ENCODE measurements around the gene CCDC141. TPM values are rescaled to one million over a fixed set of nuclear protein-coding genes. Genes with fewer than 3 reads are reported as not detected.

The CCDC141 gene
- total RNA-seq, 1 donor from 2014 or later, result not detected

DNA sequence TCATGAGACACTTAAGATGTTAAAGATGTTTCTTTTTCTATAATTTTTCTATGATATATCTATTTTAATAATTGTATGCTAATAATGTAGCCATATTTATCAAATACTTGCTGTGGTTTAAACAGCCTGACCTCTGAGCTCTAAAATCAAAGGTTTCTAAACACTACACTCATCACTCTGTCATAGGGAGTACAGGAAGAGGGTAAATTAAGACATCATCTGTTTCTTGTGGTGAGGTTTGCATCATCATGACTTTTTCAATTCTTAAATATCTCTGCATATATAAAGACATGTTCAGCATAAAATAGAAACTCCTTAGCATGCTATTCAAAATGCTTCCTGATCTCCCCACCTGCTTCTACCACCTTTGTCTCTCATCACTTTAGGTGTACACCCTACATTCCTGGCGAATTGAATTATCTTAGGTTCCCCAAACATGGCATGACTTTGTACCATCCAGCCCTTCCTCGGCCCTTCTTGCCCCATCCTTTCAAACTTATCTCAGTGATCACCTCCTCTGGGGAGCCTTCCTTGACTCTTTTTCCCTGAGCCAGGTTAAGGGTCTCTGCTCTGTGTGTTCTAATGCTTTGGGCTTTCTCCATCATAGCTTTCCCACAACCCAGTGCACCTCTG is 137.4 kb downstream of the CCDC141 start:
- no peak overlapping the region for H3K4me3 ChIP-seq (ENCODE audit: low read depth, low read length)
- H3K27me3 ChIP-seq (ENCODE audit: control insufficient read depth, insufficient read depth, low read length), result no peaks in the 10 kb centered on the region
- TF ChIP-seq, protein P1, sequence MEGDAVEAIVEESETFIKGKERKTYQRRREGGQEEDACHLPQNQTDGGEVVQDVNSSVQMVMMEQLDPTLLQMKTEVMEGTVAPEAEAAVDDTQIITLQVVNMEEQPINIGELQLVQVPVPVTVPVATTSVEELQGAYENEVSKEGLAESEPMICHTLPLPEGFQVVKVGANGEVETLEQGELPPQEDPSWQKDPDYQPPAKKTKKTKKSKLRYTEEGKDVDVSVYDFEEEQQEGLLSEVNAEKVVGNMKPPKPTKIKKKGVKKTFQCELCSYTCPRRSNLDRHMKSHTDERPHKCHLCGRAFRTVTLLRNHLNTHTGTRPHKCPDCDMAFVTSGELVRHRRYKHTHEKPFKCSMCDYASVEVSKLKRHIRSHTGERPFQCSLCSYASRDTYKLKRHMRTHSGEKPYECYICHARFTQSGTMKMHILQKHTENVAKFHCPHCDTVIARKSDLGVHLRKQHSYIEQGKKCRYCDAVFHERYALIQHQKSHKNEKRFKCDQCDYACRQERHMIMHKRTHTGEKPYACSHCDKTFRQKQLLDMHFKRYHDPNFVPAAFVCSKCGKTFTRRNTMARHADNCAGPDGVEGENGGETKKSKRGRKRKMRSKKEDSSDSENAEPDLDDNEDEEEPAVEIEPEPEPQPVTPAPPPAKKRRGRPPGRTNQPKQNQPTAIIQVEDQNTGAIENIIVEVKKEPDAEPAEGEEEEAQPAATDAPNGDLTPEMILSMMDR (IDR thresholded peaks at IDR 0.05; ENCODE audit: insufficient read depth, low read length, poor library complexity, severe bottlenecking), result no peak
- no peak for DNase-seq (ENCODE audit: low read depth)
- no peaks in the 10 kb centered on the region for H3K36me3 ChIP-seq (ENCODE audit: control insufficient read depth, insufficient read depth, low read length)

DNA sequence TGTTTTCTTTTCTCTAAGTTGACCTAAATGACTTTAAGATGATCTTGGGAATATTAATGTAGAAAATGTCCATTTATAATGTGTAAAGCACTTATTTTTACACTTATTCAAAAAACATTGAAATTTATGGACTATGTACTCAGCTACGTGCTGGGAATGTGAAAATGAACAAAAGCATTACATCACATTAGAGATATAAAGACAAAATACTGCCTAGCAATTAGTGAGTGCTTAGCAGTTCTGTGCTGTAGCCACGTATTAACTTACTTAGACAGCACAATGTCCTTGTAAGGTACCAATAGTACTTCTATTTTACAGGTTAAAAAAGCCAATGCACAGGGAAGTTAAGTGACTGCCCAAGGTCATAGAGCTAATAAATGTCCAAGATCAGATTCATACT is 138.9 kb downstream of the CCDC141 start:
- no peak for DNase-seq (ENCODE audit: low read depth)
- TF ChIP-seq, protein P1 (IDR thresholded peaks at IDR 0.05; ENCODE audit: insufficient read depth, low read length, poor library complexity, severe bottlenecking), result no peak
- Histone ChIP-seq H3K4me3 (ENCODE audit: low read depth, low read length) (no peak overlapping the region), H3K27me3 (ENCODE audit: control insufficient read depth, insufficient read depth, low read length) (no peaks in the 10 kb centered on the region), H3K36me3 (ENCODE audit: control insufficient read depth, insufficient read depth, low read length) (no peaks in the 10 kb centered on the region)

DNA sequence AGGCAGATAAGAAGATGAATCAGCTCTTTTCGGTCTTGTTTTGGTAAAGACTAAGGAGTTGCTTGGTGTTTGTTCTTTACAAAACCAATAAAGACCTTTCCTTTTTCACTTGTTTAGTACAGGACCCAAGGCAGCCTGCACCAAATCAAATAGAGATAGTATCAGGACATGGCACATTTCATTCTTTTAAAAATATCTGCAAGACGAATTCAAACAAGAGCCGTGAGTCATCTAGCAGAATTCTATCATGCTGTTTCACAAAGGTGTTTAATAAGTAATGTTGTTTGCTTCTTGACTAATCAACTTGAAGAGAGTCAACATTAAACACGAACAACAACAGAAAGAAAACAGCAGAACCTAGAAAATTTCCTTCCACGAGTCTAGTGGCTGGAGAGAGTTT is 139.9 kb downstream of the CCDC141 start:
- no peak overlapping the region for H3K4me3 ChIP-seq (ENCODE audit: low read depth, low read length)
- DNase-seq (ENCODE audit: low read depth), result no peak
- H3K36me3 ChIP-seq (ENCODE audit: control insufficient read depth, insufficient read depth, low read length), result no peaks in the 10 kb centered on the region
- H3K27me3 ChIP-seq (ENCODE audit: control insufficient read depth, insufficient read depth, low read length), result no peaks in the 10 kb centered on the region
- TF ChIP-seq, protein P1 (IDR thresholded peaks at IDR 0.05; ENCODE audit: insufficient read depth, low read length, poor library complexity, severe bottlenecking), result no peak

DNA sequence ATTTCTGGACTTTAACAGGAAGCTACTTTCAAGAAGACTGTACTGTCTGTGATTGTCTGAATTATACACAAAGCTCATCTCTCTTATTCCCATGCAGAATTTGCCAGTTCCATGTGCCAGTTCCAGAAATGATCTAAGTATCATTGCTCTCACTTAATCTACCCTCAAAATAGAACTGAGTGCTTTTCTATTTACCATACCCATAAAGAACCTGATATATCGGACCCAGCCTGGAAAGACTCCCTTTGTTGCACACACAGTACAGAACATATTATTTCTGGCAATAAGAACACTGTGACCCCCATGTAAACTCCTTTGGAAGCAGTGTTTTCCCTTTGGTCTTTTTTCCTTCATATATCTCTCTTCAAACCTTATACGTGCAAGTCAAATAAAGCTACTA is 140.4 kb downstream of the CCDC141 start:
- TF ChIP-seq, protein P1 (IDR thresholded peaks at IDR 0.05; ENCODE audit: insufficient read depth, low read length, poor library complexity, severe bottlenecking), result no peak
- Histone ChIP-seq H3K4me3 (ENCODE audit: low read depth, low read length) (no peak overlapping the region), H3K27me3 (ENCODE audit: control insufficient read depth, insufficient read depth, low read length) (no peaks in the 10 kb centered on the region), H3K36me3 (ENCODE audit: control insufficient read depth, insufficient read depth, low read length) (no peaks in the 10 kb centered on the region)
- DNase-seq (ENCODE audit: low read depth), result no peak

DNA sequence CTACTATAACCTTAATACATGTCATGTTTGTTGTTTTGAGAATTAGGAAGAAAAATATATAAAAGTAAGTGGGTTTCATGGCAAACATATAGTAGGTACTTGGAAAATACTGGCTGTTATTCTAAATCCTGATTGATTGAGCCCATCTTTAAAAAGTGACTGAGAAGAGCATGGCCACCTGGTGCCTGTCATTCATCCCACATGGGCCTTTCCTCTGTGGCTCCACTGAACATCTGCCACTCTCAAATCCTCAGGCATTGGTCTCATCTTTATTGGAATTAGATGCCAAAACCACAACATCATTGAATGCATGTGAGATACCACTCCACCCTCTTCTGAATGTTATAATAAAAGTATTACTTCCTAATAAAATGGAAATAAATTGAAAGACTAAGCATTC is 141.1 kb downstream of the CCDC141 start:
- H3K4me3 ChIP-seq (ENCODE audit: low read depth, low read length), result no peak overlapping the region
- DNase-seq (ENCODE audit: low read depth), result no peak
- no peaks in the 10 kb centered on the region for H3K36me3 ChIP-seq (ENCODE audit: control insufficient read depth, insufficient read depth, low read length)
- TF ChIP-seq, protein P1 (IDR thresholded peaks at IDR 0.05; ENCODE audit: insufficient read depth, low read length, poor library complexity, severe bottlenecking), result no peak
- no peaks in the 10 kb centered on the region for H3K27me3 ChIP-seq (ENCODE audit: control insufficient read depth, insufficient read depth, low read length)

DNA sequence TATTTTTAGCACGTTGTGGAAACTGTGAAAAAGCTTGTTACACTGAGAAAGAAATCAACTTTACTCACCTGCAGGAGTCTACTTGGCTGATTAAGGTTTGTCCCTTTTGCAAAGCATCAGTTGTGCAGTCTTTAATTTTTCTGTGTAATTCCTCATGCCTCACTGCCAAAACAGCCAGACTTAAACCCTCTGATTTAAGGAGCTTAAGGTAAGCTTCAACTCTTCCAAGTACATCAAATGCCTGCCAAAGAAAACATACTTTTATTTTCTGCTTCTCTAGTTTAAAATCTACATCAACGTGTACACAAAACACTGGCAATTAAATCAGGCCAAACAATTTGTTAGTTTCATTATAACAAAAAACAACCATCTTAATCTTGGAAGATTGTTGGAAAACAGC is 144.7 kb downstream of the CCDC141 start:
- TF ChIP-seq, protein P1 (IDR thresholded peaks at IDR 0.05; ENCODE audit: insufficient read depth, low read length, poor library complexity, severe bottlenecking), result no peak
- H3K36me3 ChIP-seq (ENCODE audit: control insufficient read depth, insufficient read depth, low read length), result no peaks in the 10 kb centered on the region
- H3K4me3 ChIP-seq (ENCODE audit: low read depth, low read length), result no peak overlapping the region
- H3K27me3 ChIP-seq (ENCODE audit: control insufficient read depth, insufficient read depth, low read length), result no peaks in the 10 kb centered on the region
- no peak for DNase-seq (ENCODE audit: low read depth)

All from kidney epithelial cell (primary cell).